GM18517 (cell line): ENCODE measurements around the gene HRH3.
A peak's percentile ranks its signal among the peaks of the same experiment; 100 is the strongest.

Experiments used
- ATAC-seq: cut with Tn5 transposase; IDR thresholded peaks from one replicate; pipeline ENCODE4 v1.9.1; 2021; ENCODE audit warnings: mild to moderate bottlenecking, moderate library complexity; ENCODE audit not compliant: unreplicated experiment

Gene HRH3

DNA sequence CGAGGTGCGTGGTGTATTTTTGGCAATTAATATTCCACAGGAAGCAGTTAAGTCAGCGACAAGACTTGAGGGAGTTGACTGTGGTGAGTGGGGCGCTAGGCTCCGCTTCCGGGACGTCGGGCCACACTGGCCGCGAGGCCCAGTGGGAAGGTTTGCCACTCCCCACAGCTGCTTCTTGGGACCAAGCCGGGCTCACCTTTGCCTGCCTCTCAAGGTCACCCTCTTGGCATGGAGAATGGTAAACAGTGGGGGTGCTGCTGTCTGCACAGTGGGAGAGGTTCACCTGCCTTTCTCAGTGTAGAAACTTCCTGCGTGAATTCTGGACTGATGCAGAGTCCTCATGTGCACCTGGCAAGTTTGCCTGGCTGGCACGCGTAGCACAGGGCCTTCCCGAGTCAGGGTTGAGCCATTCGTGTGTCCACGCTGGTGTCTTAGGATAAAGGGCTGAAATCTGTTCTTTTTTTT is 24.6 kb upstream of the HRH3 start:
- ATAC-seq, result no peak

GRCh38 chr20:62243906-62244515 is 23.9 kb upstream of the HRH3 start:
- no peak for ATAC-seq

DNA sequence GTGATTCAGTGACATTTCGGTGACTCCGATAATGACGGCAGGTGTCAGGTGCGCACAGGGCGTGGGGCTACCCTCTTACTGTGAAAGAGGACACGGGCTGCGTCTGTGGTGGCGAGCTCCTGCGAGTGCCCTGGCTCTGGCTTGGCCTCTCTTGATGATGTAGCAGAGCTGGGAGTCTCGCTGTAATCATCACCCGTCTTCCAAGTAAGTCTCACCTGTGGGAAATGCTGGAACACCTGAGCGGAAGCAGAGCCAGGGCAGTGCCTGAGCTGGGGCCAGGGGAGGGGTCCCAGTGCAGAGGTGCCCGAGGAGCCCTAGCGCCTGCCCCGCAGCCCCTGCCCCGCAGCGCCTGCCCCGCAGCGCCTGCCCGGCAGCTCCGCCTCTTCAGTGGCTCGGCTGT is 23.0 kb upstream of the HRH3 start:
- no peak for ATAC-seq

DNA sequence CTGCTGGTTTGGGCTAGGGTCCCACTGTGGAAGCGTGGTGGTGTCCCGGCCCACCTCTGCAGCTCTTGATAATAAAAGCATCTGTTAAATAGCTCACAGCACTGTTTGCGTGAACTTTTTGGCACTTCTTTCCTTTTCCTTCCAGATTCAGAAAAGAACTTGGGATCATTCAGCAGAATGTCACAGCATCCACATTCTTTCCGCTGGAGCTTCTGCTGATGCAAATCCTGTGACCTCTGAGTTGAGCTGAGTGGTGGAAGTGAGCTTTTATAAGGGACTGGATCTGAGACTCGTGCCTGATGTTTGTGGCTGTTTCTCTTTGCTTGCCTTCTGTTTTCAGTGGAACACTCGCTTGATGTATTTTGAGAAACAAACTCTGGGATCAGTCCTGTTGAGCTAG is 22.1 kb upstream of the HRH3 start:
- ATAC-seq, result no peak

DNA sequence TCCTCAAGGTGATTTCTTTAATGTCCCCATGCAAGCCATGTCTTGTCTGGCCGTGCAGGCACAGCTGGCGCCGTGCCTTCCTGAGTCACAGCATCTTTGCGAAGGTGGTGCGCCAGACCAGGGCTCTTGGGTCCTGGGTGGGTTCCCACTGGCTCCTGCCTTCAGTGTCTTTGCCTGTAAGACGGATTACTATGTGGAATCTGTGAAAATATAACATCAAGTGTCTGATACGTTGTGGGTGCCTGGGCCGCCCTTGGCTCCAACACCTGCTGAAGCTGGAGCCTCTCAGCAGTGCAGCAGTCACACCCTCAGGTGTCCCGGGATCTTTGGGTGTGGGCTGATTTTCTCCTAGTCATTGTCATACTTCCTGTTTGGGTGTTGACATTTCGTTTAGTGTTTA is 21.4 kb upstream of the HRH3 start:
- no peak for ATAC-seq

DNA sequence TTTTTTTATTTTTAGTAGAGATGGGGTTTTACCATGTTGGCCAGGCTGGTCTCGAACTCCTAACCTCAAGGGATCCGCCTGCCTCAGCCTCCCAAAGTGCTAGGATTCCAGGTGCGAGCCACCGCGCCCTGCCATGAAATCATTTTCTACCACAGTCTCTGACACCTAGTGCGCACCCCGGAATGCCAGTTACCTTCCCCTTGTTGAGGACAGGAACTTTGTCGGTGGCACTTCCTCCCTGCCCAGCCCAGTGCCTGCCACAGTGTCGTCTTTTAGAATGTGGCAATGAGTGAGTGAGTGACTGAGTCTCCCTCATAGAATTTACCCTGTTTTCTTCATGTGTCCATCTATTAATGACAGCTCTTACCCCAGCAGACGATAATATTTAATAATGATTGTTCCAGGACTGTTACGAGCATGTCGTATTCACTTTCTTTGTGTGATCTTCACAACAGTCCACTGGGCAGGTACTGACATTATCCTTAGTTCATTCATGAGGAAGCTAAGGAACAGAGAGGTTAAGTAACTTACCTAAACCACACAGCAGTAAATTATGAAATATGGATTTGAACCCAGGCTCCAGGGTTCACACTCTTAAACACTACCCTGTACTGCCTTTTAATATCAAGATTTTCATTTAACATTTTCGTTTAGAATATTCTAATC is 20.1 kb upstream of the HRH3 start:
- no peak for ATAC-seq

GRCh38 chr20:62239278-62239879 is 19.3 kb upstream of the HRH3 start:
- no peak for ATAC-seq

GRCh38 chr20:62238569-62239277 is 18.6 kb upstream of the HRH3 start:
- no peak for ATAC-seq

GRCh38 chr20:62237801-62238568 is 17.9 kb upstream of the HRH3 start, which contains the start of gene OSBPL2:
OSBPL2 (plus strand) TSS chr20:62238521; CDS start chr20:62256185, 17,664 bp downstream.
- peak; percentile 97 for ATAC-seq

- no peak for ATAC-seq
These were observed 17.4 kb upstream of the HRH3 start for GRCh38 chr20:62237514-62237800.

GRCh38 chr20:62236766-62237513 is 16.9 kb upstream of the HRH3 start:
- no peak for ATAC-seq

GRCh38 chr20:62236200-62236599 is 16.1 kb upstream of the HRH3 start:
- ATAC-seq, result no peak

GRCh38 chr20:62235777-62236157 is 15.7 kb upstream of the HRH3 start:
- no peak for ATAC-seq

- no peak for ATAC-seq
These were observed 15.1 kb upstream of the HRH3 start for GRCh38 chr20:62235001-62235776.

DNA sequence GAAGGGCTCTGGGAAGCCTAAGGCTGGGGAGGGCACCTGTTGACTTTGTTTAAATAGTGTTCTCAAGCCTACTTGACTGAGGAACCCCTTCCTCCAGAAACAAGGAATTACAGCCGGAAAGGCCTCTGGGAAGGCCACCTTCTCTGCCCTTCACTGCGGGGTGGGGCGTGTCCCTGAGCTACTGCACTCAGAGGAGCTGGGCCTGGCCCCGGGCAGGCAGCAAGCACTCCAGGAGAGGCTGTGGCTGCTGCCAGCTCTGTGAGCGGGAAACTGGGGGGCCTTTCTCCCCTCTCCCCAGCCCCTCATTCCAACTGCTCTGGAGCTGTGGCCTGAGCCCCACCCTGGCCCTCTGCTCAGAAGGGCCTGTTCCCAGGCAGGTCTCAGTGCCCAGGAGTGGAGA is 14.3 kb upstream of the HRH3 start:
- no peak for ATAC-seq

DNA sequence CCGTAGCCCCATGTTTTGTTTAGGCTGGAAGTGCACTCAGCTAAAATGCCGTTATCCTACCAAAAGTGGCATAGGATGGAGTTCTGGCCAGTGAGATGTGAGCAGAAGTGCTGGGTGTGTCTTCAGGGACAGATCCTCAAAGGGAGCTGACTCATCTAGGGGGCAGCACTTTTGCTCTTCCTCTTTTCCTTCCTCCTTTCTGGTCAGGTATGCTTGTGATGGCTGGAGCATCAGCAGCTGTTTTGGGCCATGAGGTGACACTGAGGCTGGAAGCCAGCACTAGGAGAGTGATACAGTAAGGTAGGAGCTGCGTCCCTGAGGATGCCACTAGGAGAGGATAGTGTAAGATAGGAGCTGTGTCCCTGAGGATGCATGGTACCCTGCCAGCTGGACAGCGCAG is 13.6 kb upstream of the HRH3 start:
- no peak for ATAC-seq

GRCh38 chr20:62232770-62233645 is 12.9 kb upstream of the HRH3 start:
- ATAC-seq, result no peak

GRCh38 chr20:62232194-62232593 is 12.1 kb upstream of the HRH3 start:
- ATAC-seq, result no peak

- ATAC-seq, result no peak
These were observed 11.2 kb upstream of the HRH3 start for GRCh38 chr20:62231292-62231691.
